PFSK-1 (cell line): ENCODE results near the gene CARMIL1.

Experiments used
- POLR2AphosphoS5 ChIP-seq: IDR thresholded peaks from 2 replicates; pipeline ENCODE4 v1.6.1; 2012; ENCODE audit warnings: low read depth, mild to moderate bottlenecking, control low read depth, low read length, moderate library complexity
- SIN3A ChIP-seq: IDR thresholded peaks from 2 replicates; pipeline ENCODE4 v1.6.1; 2012; ENCODE audit warnings: mild to moderate bottlenecking, low read length, moderate library complexity, borderline replicate concordance; ENCODE audit not compliant: insufficient read depth
- TAF1 ChIP-seq: IDR thresholded peaks from 2 replicates; pipeline ENCODE4 v1.6.1; 2012; ENCODE audit warnings: low read length, control low read depth, borderline replicate concordance; ENCODE audit not compliant: insufficient read depth
- TF ChIP-seq, protein P1 (sequence below), 2 experiments: IDR thresholded peaks; 2 replicates each; pipeline versions ENCODE4 v1.6.1 to v1.8.0; 2011 to 2012; ENCODE audit warnings: low read depth in 2 of 2, low read length in 2 of 2, control low read depth in 1 of 2, inconsistent platforms in 1 of 2, mild to moderate bottlenecking in 1 of 2, moderate library complexity in 1 of 2; ENCODE audit not compliant: insufficient read depth in 1 of 2

DNA sequence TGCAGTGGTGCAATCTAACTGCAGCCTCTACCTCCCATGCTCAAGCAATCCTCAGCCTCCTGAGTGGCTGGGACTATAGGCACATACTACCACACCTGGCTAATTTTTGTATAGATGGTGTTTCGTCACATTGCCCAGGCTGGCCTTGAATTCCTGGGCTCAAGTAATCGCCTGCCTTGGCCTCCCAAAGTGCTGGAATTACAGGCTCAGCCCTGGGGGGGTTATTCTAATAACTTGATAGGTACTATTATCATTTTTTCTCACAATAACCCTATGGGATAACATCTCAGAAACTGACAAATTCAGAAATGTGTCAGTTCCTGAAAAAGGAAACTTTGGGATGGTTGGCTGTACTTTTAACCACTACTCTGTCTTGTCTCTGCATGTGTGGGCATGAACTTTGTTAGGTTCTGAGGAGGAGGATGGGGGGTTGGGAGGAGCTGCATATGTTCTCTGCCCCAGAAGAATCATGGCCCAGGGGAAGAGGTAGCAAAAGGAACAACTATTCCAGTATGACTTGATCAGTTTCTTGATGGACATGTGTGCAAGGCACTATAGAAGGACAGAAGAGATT lies 169.9 kb downstream of the CARMIL1 start:
- TF ChIP-seq SIN3A (no peak), POLR2AphosphoS5 (no peak), TAF1 (no peak)
- TF ChIP-seq, protein P1, sequence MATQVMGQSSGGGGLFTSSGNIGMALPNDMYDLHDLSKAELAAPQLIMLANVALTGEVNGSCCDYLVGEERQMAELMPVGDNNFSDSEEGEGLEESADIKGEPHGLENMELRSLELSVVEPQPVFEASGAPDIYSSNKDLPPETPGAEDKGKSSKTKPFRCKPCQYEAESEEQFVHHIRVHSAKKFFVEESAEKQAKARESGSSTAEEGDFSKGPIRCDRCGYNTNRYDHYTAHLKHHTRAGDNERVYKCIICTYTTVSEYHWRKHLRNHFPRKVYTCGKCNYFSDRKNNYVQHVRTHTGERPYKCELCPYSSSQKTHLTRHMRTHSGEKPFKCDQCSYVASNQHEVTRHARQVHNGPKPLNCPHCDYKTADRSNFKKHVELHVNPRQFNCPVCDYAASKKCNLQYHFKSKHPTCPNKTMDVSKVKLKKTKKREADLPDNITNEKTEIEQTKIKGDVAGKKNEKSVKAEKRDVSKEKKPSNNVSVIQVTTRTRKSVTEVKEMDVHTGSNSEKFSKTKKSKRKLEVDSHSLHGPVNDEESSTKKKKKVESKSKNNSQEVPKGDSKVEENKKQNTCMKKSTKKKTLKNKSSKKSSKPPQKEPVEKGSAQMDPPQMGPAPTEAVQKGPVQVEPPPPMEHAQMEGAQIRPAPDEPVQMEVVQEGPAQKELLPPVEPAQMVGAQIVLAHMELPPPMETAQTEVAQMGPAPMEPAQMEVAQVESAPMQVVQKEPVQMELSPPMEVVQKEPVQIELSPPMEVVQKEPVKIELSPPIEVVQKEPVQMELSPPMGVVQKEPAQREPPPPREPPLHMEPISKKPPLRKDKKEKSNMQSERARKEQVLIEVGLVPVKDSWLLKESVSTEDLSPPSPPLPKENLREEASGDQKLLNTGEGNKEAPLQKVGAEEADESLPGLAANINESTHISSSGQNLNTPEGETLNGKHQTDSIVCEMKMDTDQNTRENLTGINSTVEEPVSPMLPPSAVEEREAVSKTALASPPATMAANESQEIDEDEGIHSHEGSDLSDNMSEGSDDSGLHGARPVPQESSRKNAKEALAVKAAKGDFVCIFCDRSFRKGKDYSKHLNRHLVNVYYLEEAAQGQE (IDR thresholded peaks at IDR 0.05; ENCODE audit: insufficient read depth in 1 of 2, low read depth in 2 of 2, low read length in 2 of 2): no peak
